Measurements from ENCODE around the gene OR8G1. TPM values are rescaled to one million over a fixed set of nuclear protein-coding genes. Genes with fewer than 3 reads are reported as not detected.

Gene OR8G1
- total and polyA plus RNA-seq, 8 donors: not detected

DNA sequence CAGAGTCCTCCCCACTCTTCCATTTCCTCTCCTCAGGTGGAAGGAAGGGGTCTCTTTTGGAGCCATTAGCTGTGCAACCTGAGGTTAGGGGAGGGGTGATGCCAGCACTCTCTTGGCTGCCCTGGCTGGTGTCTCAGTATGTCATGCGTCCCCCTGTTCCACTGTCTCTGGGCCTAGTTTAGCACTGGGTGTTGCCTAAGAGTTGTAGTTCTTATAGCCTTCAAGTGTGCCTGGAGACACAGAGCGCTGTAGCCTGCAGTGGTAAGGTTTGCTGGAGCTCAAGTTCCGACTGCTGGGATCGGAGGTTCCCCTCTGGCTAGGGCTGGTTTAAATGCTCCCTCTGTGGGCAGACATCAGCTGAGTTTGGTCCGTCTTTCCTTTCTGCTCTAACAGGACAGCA lies 36.9 kb upstream of the OR8G1 start:
- no peaks in the 10 kb centered on the region for H3K4me1 ChIP-seq
- WGBS, 2 donors: 87 to 93% methylated on average over 5 of the region's 5 CpGs
- ATAC-seq (no peak), DNase-seq (no peak), FAIRE-seq (no peak)
- H3K9me3 ChIP-seq: no peaks in the 10 kb centered on the region
- no peak overlapping the region for H3K4me3 ChIP-seq
- intact Hi-C loops (cut with DNase I): no loop called here
- no peak overlapping the region for H3K27ac ChIP-seq
- TF ChIP-seq, protein P1, sequence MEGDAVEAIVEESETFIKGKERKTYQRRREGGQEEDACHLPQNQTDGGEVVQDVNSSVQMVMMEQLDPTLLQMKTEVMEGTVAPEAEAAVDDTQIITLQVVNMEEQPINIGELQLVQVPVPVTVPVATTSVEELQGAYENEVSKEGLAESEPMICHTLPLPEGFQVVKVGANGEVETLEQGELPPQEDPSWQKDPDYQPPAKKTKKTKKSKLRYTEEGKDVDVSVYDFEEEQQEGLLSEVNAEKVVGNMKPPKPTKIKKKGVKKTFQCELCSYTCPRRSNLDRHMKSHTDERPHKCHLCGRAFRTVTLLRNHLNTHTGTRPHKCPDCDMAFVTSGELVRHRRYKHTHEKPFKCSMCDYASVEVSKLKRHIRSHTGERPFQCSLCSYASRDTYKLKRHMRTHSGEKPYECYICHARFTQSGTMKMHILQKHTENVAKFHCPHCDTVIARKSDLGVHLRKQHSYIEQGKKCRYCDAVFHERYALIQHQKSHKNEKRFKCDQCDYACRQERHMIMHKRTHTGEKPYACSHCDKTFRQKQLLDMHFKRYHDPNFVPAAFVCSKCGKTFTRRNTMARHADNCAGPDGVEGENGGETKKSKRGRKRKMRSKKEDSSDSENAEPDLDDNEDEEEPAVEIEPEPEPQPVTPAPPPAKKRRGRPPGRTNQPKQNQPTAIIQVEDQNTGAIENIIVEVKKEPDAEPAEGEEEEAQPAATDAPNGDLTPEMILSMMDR (IDR thresholded peaks at IDR 0.05): no peak
- peaks cover 0 to 5% (median 0%) of the 10 kb centered on the region in 4 donors for H3K27me3 ChIP-seq
- no peaks in the 10 kb centered on the region for H3K36me3 ChIP-seq

DNA sequence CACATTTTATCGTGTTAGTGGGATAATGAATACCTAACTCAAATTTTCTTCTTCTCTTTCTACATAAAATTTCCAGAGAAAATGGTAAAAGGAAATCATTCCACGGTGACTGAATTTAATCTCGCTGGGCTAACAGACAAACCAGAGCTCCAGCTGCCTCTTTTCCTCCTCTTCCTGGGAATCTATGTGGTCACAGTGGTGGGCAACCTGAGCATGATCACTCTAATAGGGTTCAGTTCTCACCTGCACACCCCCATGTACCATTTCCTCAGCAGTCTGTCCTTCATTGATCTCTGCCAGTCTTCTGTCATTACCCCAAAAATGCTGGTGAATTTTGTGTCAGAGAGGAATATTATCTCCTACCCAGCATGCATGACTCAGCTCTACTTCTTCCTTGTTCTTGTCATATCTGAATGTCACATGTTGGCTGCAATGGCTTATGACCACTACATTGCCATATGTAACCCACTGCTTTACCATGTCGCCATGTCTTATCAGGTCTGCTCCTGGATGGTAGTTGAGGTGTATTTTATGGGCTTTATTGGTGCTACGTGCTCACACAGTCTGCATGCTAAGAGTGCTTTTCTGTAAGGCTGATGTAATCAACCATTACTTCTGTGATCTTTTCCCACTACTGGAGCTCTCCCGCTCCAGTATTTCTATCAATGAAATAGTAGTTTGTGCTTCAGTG lies 33.6 kb upstream of the OR8G1 start:
- Histone ChIP-seq H3K36me3 (no peaks in the 10 kb centered on the region), H3K27me3 (peaks cover 0 to 2% (median 0%) of the 10 kb centered on the region in 4 donors), H3K4me1 (no peaks in the 10 kb centered on the region), H3K27ac (no peak overlapping the region), H3K9me3 (no peaks in the 10 kb centered on the region), H3K4me3 (no peak overlapping the region)
- no peak for ATAC-seq
- no peak for FAIRE-seq
- intact Hi-C loops (cut with DNase I): no loop called here
- TF ChIP-seq, protein P1 (IDR thresholded peaks at IDR 0.05): no peak
- no peak for DNase-seq
- WGBS, 2 donors: 64 to 74% methylated on average over 6 of the region's 6 CpGs

DNA sequence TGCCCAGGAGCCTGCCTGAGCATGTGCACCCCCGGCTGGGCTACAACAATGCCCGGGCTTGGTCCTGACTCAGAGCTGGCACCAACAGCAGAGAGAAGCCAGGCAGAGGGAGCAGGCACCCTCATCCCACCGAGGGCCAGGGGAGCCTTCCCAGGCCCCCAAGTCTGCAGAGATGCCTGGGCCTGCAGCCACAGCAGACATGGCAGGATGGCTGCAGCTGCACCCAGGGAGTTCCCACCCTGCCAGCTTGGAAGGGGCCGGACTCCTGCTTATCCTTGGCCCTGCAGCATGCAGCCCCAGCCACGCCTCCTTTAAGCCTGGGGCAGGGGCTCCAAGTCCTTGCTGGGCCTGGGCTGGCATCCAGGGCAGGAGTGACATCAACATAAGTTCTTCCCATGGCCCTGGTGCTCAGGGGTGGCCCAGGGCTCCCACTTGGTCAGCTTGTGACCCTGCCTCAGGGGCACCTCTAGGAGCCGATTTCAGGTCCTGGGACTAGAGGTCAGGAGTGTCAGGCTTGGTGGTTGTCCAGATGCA lies 31.0 kb upstream of the OR8G1 start:
- DNase-seq: peak in 1 of 6 donors; percentile 64
- no peaks in the 10 kb centered on the region for H3K36me3 ChIP-seq
- no peak overlapping the region for H3K4me3 ChIP-seq
- TF ChIP-seq, protein P1 (IDR thresholded peaks at IDR 0.05): no peak
- ATAC-seq: no peak
- H3K27me3 ChIP-seq: no peaks in the 10 kb centered on the region
- no peak overlapping the region for H3K27ac ChIP-seq
- intact Hi-C loops (cut with DNase I): no loop called here
- FAIRE-seq: no peak
- WGBS, 2 donors: 80 to 93% methylated on average over 6 of the region's 6 CpGs
- no peaks in the 10 kb centered on the region for H3K4me1 ChIP-seq
- H3K9me3 ChIP-seq: no peaks in the 10 kb centered on the region

DNA sequence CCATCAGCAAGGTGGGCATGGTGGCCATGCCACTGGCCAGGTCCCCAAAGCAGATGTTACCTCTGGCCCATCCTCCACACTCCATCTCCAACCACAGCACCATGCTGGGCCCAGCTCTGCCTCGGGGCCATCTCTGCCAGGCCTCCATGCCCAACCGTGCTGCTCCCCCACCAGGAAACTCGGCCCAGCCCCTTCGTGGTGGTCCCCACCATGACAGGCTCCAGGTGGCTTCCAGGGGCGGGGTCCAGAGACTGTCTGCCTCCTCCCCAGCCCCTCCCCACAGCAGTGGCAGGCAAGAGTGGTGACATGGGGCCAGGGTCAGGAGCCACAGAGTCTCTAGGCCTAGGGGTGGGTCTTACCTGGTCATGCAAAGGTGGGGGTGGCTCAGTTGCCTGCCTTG lies 30.5 kb upstream of the OR8G1 start:
- intact Hi-C loops (cut with DNase I): no loop called here
- H3K27ac ChIP-seq: no peak overlapping the region
- TF ChIP-seq, protein P1 (IDR thresholded peaks at IDR 0.05): no peak
- no peaks in the 10 kb centered on the region for H3K36me3 ChIP-seq
- FAIRE-seq: no peak
- ATAC-seq: no peak
- DNase-seq: peak in 1 of 6 donors; percentile 66
- no peak overlapping the region for H3K4me3 ChIP-seq
- no peaks in the 10 kb centered on the region for H3K4me1 ChIP-seq
- H3K27me3 ChIP-seq: no peaks in the 10 kb centered on the region
- no peaks in the 10 kb centered on the region for H3K9me3 ChIP-seq
- WGBS, 2 donors: 83% methylated on average over 5 of the region's 5 CpGs

DNA sequence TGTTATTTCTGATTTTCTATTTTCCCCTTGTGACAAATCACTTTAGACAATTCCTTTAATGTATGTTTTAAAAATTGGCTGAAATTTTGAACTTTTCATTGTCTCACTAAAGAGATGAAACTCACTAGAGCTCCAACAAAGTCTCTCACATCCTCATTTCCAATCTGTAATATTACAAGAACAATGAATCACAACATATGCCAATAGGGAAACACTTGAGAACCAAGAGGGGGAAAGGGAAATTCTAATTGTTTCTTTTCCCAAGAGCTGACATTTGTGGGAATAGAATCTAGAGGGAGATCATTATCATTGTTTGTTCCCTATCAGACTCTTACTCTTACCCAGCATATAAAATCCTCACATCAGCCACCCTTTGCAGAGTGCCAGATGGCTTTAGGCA lies 29.6 kb upstream of the OR8G1 start:
- Histone ChIP-seq H3K4me3 (no peak overlapping the region), H3K4me1 (no peaks in the 10 kb centered on the region), H3K9me3 (no peaks in the 10 kb centered on the region), H3K27me3 (no peaks in the 10 kb centered on the region), H3K36me3 (no peaks in the 10 kb centered on the region), H3K27ac (no peak overlapping the region)
- DNase-seq (no peak), ATAC-seq (no peak), FAIRE-seq (no peak)
- TF ChIP-seq, protein P1 (IDR thresholded peaks at IDR 0.05): no peak
- intact Hi-C loops (cut with DNase I): no loop called here
